Stimulated activated CD8-positive, alpha-beta memory T cell treated with anti-CD3 and anti-CD28 coated beads, Interleukin-4, amount 100 ng/mL, for 1 hour (primary cell): ENCODE results near the gene AMPD2.
"Not testable (repeated sequence)": the region's sequence is repeated elsewhere in the genome, so short reads cannot be mapped to it uniquely, and the experiment has no call there.

ENCODE experiments used
- DNase-seq, 2 donors: peaks; one replicate each; pipeline ENCODE4 v3.0.0-alpha.2; 2020; ENCODE audit warnings: low read depth in 2 of 2, low spot score in 1 of 2

The AMPD2 gene

GRCh38 chr1:109649491-109649914 lies 29.9 kb downstream of the AMPD2 start:
- no peak for DNase-seq

GRCh38 chr1:109650609-109651008 lies 31.0 kb downstream of the AMPD2 start:
- no peak for DNase-seq

GRCh38 chr1:109652402-109652801 lies 32.8 kb downstream of the AMPD2 start:
- no peak for DNase-seq

- no peak for DNase-seq
These were observed 33.7 kb downstream of the AMPD2 start for GRCh38 chr1:109653306-109653705.

GRCh38 chr1:109654519-109654918 lies 34.9 kb downstream of the AMPD2 start:
- no peak for DNase-seq

GRCh38 chr1:109655615-109656519 lies 36.2 kb downstream of the AMPD2 start, which contains the start of gene GSTM4:
TSS of gene GSTM4 (plus strand) at chr1:109656099. CDS start at chr1:109656390, 291 bp downstream.
- peak in 1 of 2 donors; percentile 38 for DNase-seq

GRCh38 chr1:109657395-109657794 lies 37.8 kb downstream of the AMPD2 start:
- no peak for DNase-seq

- DNase-seq: no peak
These were observed 38.3 kb downstream of the AMPD2 start for GRCh38 chr1:109657970-109658369.

- DNase-seq: no peak
These were observed 39.0 kb downstream of the AMPD2 start for GRCh38 chr1:109658533-109659042.

- no peak for DNase-seq
These were observed 39.5 kb downstream of the AMPD2 start for GRCh38 chr1:109659145-109659544.

GRCh38 chr1:109659997-109660690 lies 40.5 kb downstream of the AMPD2 start:
- DNase-seq: no peak

GRCh38 chr1:109660691-109661026 lies 41.0 kb downstream of the AMPD2 start:
- DNase-seq: not testable (repeated sequence)

GRCh38 chr1:109661391-109661790 lies 41.8 kb downstream of the AMPD2 start:
- no peak for DNase-seq

- no peak for DNase-seq
These were observed 45.0 kb downstream of the AMPD2 start for GRCh38 chr1:109664671-109665070.

- peak; percentile 34 to 39 for DNase-seq
These were observed 48.0 kb downstream of the AMPD2 start, which contains the start of gene GSTM2 for GRCh38 chr1:109667452-109668122. TSS of gene GSTM2 (plus strand) at chr1:109668057. CDS start at chr1:109668116, 59 bp downstream.

GRCh38 chr1:109668123-109668775 lies 48.6 kb downstream of the AMPD2 start:
- no peak for DNase-seq

GRCh38 chr1:109669246-109669948 lies 49.8 kb downstream of the AMPD2 start:
- DNase-seq: no peak

- not testable (repeated sequence) for DNase-seq
These were observed 50.3 kb downstream of the AMPD2 start for GRCh38 chr1:109669949-109670302.

- no peak for DNase-seq
These were observed 51.4 kb downstream of the AMPD2 start for GRCh38 chr1:109671067-109671466.

- DNase-seq: not testable (repeated sequence)
These were observed 54.2 kb downstream of the AMPD2 start for GRCh38 chr1:109673861-109674260.
